HG02610 (cell line): ENCODE measurements around the gene ADNP.
"Not testable (repeated sequence)": the region's sequence is repeated elsewhere in the genome, so short reads cannot be mapped to it uniquely, and the experiment has no call there.

Experiments used
- ATAC-seq: cut with Tn5 transposase; IDR thresholded peaks from one replicate; pipeline ENCODE4 v1.9.1; 2021; ENCODE audit warnings: mild to moderate bottlenecking, moderate library complexity; ENCODE audit not compliant: unreplicated experiment

The ADNP gene

GRCh38 chr20:50903353-50904051 lies 27.7 kb downstream of the ADNP start:
- no peak for ATAC-seq

GRCh38 chr20:50901301-50901700 lies 29.9 kb downstream of the ADNP start:
- ATAC-seq = no peak

- no peak for ATAC-seq
These were observed 31.0 kb downstream of the ADNP start for GRCh38 chr20:50900261-50900660.

- no peak for ATAC-seq
These were observed 32.8 kb downstream of the ADNP start for GRCh38 chr20:50898475-50898874.

GRCh38 chr20:50895111-50895830 lies 36.0 kb downstream of the ADNP start:
- no peak for ATAC-seq

GRCh38 chr20:50893620-50894019 lies 37.6 kb downstream of the ADNP start:
- ATAC-seq = no peak

GRCh38 chr20:50892394-50892793 lies 38.8 kb downstream of the ADNP start:
- ATAC-seq = no peak

GRCh38 chr20:50891138-50891537 lies 40.1 kb downstream of the ADNP start:
- no peak for ATAC-seq

- no peak for ATAC-seq
These were observed 43.7 kb downstream of the ADNP start for GRCh38 chr20:50887576-50887975.

- no peak for ATAC-seq
These were observed 45.0 kb downstream of the ADNP start for GRCh38 chr20:50886184-50886790.

GRCh38 chr20:50885781-50886180 lies 45.5 kb downstream of the ADNP start:
- ATAC-seq = no peak

- ATAC-seq = no peak
These were observed 46.2 kb downstream of the ADNP start for GRCh38 chr20:50885068-50885467.

- no peak for ATAC-seq
These were observed 47.4 kb downstream of the ADNP start for GRCh38 chr20:50883856-50884255.

- not testable (repeated sequence) for ATAC-seq
These were observed 49.3 kb downstream of the ADNP start for GRCh38 chr20:50881759-50882424.

GRCh38 chr20:50879649-50880550 lies 51.3 kb downstream of the ADNP start:
- no peak for ATAC-seq

- no peak for ATAC-seq
These were observed 53.9 kb downstream of the ADNP start for GRCh38 chr20:50877232-50877743.

- ATAC-seq = no peak
These were observed 54.4 kb downstream of the ADNP start for GRCh38 chr20:50876816-50877215.

GRCh38 chr20:50876063-50876685 lies 55.1 kb downstream of the ADNP start:
- ATAC-seq = no peak

GRCh38 chr20:50874758-50875665 lies 56.2 kb downstream of the ADNP start:
- no peak for ATAC-seq
